Parathyroid adenoma (tissue), 2 donors: ENCODE measurements around the gene PRDM2.

Source experiments
- H2AFZ ChIP-seq: fragments of 300-600 bp; sonication (generic); one replicate; pipeline ENCODE4 v1.7.0; 2017; ENCODE audit warnings: antibody characterized with exemption, mild to moderate bottlenecking
- H3K27ac ChIP-seq: fragments of 300-600 bp; sonication (generic); one replicate; pipeline ENCODE4 v1.7.0; 2017
- H3K27me3 ChIP-seq: fragments of 300-600 bp; sonication (generic); one replicate; pipeline ENCODE4 v1.7.0; 2017; ENCODE audit warnings: low read length; ENCODE audit not compliant: control insufficient read depth, insufficient read depth
- H3K36me3 ChIP-seq: fragments of 300-600 bp; sonication (generic); one replicate; pipeline ENCODE4 v1.7.0; 2017; ENCODE audit warnings: low read length; ENCODE audit not compliant: control insufficient read depth, insufficient read depth
- H3K4me1 ChIP-seq: fragments of 300-600 bp; sonication (generic); one replicate; pipeline ENCODE4 v1.7.0; 2017; ENCODE audit warnings: control low read depth
- H3K4me2 ChIP-seq: fragments of 300-600 bp; sonication (generic); one replicate; pipeline ENCODE4 v1.7.0; 2017; ENCODE audit warnings: low read length
- H3K4me3 ChIP-seq: fragments of 300-600 bp; sonication (generic); one replicate; pipeline ENCODE4 v1.7.0; 2017; ENCODE audit warnings: low read depth, low read length
- H3K79me2 ChIP-seq: fragments of 300-600 bp; sonication (generic); one replicate; pipeline ENCODE4 v1.7.0; 2017; ENCODE audit warnings: control low read depth
- H3K9ac ChIP-seq: fragments of 300-600 bp; sonication (generic); one replicate; pipeline ENCODE4 v1.7.0; 2017; ENCODE audit warnings: mild to moderate bottlenecking
- H3K9me3 ChIP-seq: fragments of 300-600 bp; sonication (generic); one replicate; pipeline ENCODE4 v1.7.0; 2017; ENCODE audit warnings: low read length; ENCODE audit not compliant: control insufficient read depth
- CTCF ChIP-seq: fragments of 300-600 bp; sonication (generic); IDR thresholded peaks from one replicate; pipeline ENCODE4 v1.7.0; 2017; ENCODE audit warnings: antibody characterized with exemption, mild to moderate bottlenecking
- donor health status: primary hyperparathyroidism.

PRDM2 gene

GRCh38 chr1:13817906-13818305, 117.9 kb downstream of the PRDM2 start:
- no peaks in the 10 kb centered on the region for H3K27me3 ChIP-seq
- H3K4me2 ChIP-seq, result no peak overlapping the region
- H3K9ac ChIP-seq, result no peak overlapping the region
- no peak overlapping the region for H3K4me3 ChIP-seq
- no peak overlapping the region for H3K27ac ChIP-seq
- no peak overlapping the region for H2AFZ ChIP-seq
- no peak for TF ChIP-seq CTCF
- no peaks in the 10 kb centered on the region for H3K4me1 ChIP-seq
- H3K36me3 ChIP-seq, result no peaks in the 10 kb centered on the region
- H3K9me3 ChIP-seq, result no peaks in the 10 kb centered on the region
- H3K79me2 ChIP-seq, result no peaks in the 10 kb centered on the region

- H3K4me2 ChIP-seq, result no peak overlapping the region
- H3K9ac ChIP-seq, result no peak overlapping the region
- H3K79me2 ChIP-seq, result no peaks in the 10 kb centered on the region
- H3K36me3 ChIP-seq, result no peaks in the 10 kb centered on the region
- H3K27ac ChIP-seq, result no peak overlapping the region
- H3K4me1 ChIP-seq, result no peaks in the 10 kb centered on the region
- H3K9me3 ChIP-seq, result no peaks in the 10 kb centered on the region
- no peak overlapping the region for H3K4me3 ChIP-seq
- H2AFZ ChIP-seq, result no peak overlapping the region
- H3K27me3 ChIP-seq, result no peaks in the 10 kb centered on the region
- no peak for TF ChIP-seq CTCF
Observed at GRCh38 chr1:13818926-13819325, 118.9 kb downstream of the PRDM2 start.

- no peaks in the 10 kb centered on the region for H3K9me3 ChIP-seq
- H3K27ac ChIP-seq, result no peak overlapping the region
- H3K9ac ChIP-seq, result no peak overlapping the region
- H2AFZ ChIP-seq, result no peak overlapping the region
- no peak for TF ChIP-seq CTCF
- no peaks in the 10 kb centered on the region for H3K4me1 ChIP-seq
- H3K4me2 ChIP-seq, result no peak overlapping the region
- no peak overlapping the region for H3K4me3 ChIP-seq
- H3K79me2 ChIP-seq, result no peaks in the 10 kb centered on the region
- H3K27me3 ChIP-seq, result no peaks in the 10 kb centered on the region
- no peaks in the 10 kb centered on the region for H3K36me3 ChIP-seq
Observed at GRCh38 chr1:13819642-13820041, 119.7 kb downstream of the PRDM2 start.

- TF ChIP-seq CTCF, result no peak
- no peak overlapping the region for H3K4me2 ChIP-seq
- no peaks in the 10 kb centered on the region for H3K9me3 ChIP-seq
- no peaks in the 10 kb centered on the region for H3K27me3 ChIP-seq
- H3K79me2 ChIP-seq, result no peaks in the 10 kb centered on the region
- no peaks in the 10 kb centered on the region for H3K4me1 ChIP-seq
- H2AFZ ChIP-seq, result no peak overlapping the region
- no peak overlapping the region for H3K9ac ChIP-seq
- H3K36me3 ChIP-seq, result no peaks in the 10 kb centered on the region
- no peak overlapping the region for H3K4me3 ChIP-seq
- H3K27ac ChIP-seq, result no peak overlapping the region
Observed at GRCh38 chr1:13820055-13820454, 120.1 kb downstream of the PRDM2 start.

- H3K27me3 ChIP-seq, result no peaks in the 10 kb centered on the region
- no peaks in the 10 kb centered on the region for H3K4me1 ChIP-seq
- TF ChIP-seq CTCF, result no peak
- no peak overlapping the region for H3K4me2 ChIP-seq
- no peaks in the 10 kb centered on the region for H3K79me2 ChIP-seq
- H3K27ac ChIP-seq, result no peak overlapping the region
- H3K9ac ChIP-seq, result no peak overlapping the region
- no peaks in the 10 kb centered on the region for H3K36me3 ChIP-seq
- no peaks in the 10 kb centered on the region for H3K9me3 ChIP-seq
- H2AFZ ChIP-seq, result no peak overlapping the region
- H3K4me3 ChIP-seq, result no peak overlapping the region
Observed at GRCh38 chr1:13820456-13820855, 120.5 kb downstream of the PRDM2 start.
